Spleen (tissue), 7 donors: ENCODE results near the gene SPTBN1.

Experiments used
- CTCF ChIP-seq, 11 experiments: fragments of 200-600 bp in 7 of 11; fragments of 450-650 bp in 4 of 11; sonication (generic) in 4 of 11; IDR thresholded peaks in 8 of 11; conservative IDR thresholded peaks in 3 of 11; 1 replicate in 7 of 11; 2 replicates in 4 of 11; pipeline versions ENCODE4 v1.4.0 to v1.8.0; 2016 to 2021; ENCODE audit warnings: antibody characterized with exemption in 11 of 11, inconsistent platforms in 4 of 11, mild to moderate bottlenecking in 1 of 11
- POLR2A ChIP-seq, 3 donors: fragments of 450-650 bp; IDR thresholded peaks; one replicate each; pipeline ENCODE4 v1.5.1; 2017; ENCODE audit warnings: antibody characterized with exemption in 3 of 3, mild to moderate bottlenecking in 1 of 3
- POLR2AphosphoS5 ChIP-seq, 3 donors: sonication (generic); formaldehyde crosslinking; IDR thresholded peaks; one replicate each; pipeline ENCODE4 v1.5.1; 2017; ENCODE audit warnings: antibody characterized with exemption in 3 of 3
- donor health status: DM: no; HTN: no; CAD: no; lungs with moderate emphysema.
- donor health status: DM: no; HTN: no; CAD: no.
- donor health status: DM: no; HTN: no; CAD: no.

- TF ChIP-seq POLR2AphosphoS5 (IDR thresholded peaks at IDR 0.05) = no peak
- TF ChIP-seq POLR2A (IDR thresholded peaks at IDR 0.05) = no peak
- no peak for TF ChIP-seq CTCF (IDR thresholded peaks at IDR 0.05 in 8 of 11, conservative IDR thresholded peaks at IDR 0.05 in 3 of 11)
These were observed 243.5 kb downstream of the SPTBN1 start for GRCh38 chr2:54699665-54700064.
